Measurements from ENCODE around the gene FANCE.

GRCh38 chr6:35409245-35409644, 42.9 kb upstream of the FANCE start:
- TF ChIP-seq CTCF (conservative IDR thresholded peaks at IDR 0.05) (no peak), EZH2 (IDR thresholded peaks at IDR 0.05; ENCODE audit: low read depth) (no peak)
